NK-92 treated with Interleukin-12 subunit alpha and Interleukin-12 subunit beta, amount 100 ng/mL, for 24 hours (cell line): ENCODE data around the gene ISLR2.

Experiments used
- DNase-seq: peaks from one replicate; lab custom pipeline; 2025; lab: John Stamatoyannopoulos, UW

ISLR2 gene

DNA sequence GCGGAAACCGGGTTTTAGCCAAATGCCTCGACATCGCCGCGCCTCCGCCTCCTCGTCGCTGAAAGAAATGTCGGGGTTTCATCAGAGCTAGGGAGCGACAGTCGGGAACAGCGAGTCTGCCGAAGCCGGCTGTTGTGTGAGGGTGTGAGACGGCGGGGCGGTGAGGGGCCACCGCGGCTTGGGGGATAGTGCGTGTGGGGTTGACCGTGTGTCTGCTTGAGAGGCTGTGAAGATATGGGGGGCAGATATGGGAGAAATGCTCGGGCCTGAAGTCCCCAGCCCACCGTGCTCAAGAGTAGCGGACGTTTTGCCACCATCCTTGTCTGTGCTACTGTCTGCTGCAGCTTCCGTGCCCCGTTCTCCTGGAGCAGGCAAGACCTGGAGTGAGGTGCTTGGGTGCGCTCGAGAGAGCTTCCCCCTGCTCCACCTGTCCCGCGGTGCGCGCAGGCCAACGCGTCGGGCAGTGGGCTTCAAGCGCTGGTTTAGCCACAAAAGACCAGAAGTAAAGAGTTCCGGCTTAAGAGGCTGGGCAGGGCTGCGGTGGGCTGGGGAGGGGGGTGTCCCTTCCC lies 716 bp upstream of the ISLR2 start:
- DNase-seq, result no peak

DNA sequence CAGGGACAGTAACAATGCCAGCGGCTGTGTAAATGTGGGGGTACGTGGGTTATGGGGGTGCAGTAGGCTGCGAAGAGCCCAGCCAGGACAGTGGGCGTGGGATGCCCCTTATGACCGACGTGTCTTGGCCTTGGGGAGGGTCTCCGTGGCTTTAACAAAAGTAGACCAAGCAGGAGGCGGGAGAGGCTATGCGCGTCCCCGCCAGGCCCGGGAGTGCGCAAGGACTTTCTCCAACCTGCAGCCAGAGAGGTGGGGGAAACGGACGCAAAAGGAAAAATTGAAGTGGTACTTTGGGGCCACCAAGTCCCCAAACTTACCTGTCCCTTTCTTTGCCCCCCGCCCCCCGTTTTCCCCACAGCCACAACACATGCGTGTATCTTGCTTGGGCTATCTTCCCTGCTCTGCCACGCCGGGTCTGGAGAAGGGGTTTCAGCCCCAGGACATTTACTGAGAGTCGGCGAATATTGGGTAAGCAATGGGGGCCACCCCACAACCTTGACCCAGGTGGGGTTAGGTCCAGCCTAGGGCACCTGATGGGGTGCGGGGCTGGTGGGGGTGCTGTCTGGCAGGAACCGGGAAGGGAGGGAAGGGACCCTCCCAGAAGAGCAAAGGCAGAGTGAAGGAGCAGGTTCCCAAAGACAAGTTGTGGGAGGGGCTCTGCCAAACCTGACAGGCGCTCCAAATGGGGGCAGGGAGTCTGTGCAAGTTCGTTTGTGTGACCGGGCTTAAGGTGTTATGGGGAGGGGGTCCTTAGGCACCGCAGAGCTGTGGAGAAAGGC lies 652 bp downstream of the ISLR2 start:
- DNase-seq, result no peak

DNA sequence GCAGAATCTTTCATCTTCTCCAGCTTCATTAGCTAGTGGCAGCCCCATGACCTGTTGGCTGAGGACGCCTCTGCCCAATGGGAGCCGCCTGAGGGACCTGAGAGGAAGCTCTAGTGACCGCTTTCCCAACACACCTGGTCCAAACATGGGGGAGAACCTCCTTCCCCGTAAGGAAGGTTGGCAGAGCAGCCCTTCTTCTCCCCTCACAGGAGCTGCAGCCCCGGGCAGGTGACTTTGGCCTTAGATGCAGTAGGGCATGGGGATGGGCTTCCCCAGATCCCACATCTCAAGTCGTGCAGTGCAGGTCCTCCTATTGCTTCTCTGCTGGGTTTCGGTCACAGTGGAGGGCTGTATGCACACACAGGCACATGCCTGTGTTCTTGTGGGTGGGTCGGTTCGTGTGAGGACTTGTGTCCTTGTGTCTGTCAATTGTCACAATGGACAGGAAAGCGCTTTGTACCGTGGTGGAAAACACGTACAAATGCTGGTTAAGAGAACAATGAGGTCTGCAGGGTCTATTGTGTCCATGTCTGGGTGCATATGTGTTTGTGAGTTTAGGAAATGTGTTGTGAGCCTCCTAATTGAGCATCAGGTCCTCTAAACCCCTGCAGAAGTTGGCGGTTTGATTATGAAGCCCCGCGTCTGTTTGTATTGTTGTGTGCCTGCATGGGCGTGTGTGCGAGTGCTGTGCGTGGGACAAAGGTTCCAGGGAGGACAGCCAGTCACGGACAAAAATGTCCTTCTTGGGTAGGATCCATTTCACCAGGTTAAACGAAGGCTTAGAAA lies 1.4 kb downstream of the ISLR2 start:
- no peak for DNase-seq

GRCh38 chr15:74132681-74133651 lies 2.6 kb downstream of the ISLR2 start:
- DNase-seq, result no peak

DNA sequence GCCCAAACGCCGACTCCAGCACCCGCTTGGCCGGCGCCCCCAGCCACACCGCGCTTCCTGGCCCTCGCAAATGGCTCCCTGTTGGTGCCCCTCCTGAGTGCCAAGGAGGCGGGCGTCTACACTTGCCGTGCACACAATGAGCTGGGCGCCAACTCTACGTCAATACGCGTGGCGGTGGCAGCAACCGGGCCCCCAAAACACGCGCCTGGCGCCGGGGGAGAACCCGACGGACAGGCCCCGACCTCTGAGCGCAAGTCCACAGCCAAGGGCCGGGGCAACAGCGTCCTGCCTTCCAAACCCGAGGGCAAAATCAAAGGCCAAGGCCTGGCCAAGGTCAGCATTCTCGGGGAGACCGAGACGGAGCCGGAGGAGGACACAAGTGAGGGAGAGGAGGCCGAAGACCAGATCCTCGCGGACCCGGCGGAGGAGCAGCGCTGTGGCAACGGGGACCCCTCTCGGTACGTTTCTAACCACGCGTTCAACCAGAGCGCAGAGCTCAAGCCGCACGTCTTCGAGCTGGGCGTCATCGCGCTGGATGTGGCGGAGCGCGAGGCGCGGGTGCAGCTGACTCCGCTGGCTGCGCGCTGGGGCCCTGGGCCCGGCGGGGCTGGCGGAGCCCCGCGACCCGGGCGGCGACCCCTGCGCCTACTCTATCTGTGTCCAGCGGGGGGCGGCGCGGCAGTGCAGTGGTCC lies 3.5 kb downstream of the ISLR2 start:
- no peak for DNase-seq

DNA sequence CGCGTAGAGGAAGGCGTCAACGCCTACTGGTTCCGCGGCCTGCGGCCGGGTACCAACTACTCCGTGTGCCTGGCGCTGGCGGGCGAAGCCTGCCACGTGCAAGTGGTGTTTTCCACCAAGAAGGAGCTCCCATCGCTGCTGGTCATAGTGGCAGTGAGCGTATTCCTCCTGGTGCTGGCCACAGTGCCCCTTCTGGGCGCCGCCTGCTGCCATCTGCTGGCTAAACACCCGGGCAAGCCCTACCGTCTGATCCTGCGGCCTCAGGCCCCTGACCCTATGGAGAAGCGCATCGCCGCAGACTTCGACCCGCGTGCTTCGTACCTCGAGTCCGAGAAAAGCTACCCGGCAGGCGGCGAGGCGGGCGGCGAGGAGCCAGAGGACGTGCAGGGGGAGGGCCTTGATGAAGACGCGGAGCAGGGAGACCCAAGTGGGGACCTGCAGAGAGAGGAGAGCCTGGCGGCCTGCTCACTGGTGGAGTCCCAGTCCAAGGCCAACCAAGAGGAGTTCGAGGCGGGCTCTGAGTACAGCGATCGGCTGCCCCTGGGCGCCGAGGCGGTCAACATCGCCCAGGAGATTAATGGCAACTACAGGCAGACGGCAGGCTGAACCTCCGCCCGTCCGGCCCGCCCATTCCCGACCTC lies 4.1 kb downstream of the ISLR2 start:
- DNase-seq, result no peak

- DNase-seq, result no peak
Measured at GRCh38 chr15:74135041-74135565, 4.7 kb downstream of the ISLR2 start.

GRCh38 chr15:74136540-74136813 lies 6.1 kb downstream of the ISLR2 start:
- no peak for DNase-seq

DNA sequence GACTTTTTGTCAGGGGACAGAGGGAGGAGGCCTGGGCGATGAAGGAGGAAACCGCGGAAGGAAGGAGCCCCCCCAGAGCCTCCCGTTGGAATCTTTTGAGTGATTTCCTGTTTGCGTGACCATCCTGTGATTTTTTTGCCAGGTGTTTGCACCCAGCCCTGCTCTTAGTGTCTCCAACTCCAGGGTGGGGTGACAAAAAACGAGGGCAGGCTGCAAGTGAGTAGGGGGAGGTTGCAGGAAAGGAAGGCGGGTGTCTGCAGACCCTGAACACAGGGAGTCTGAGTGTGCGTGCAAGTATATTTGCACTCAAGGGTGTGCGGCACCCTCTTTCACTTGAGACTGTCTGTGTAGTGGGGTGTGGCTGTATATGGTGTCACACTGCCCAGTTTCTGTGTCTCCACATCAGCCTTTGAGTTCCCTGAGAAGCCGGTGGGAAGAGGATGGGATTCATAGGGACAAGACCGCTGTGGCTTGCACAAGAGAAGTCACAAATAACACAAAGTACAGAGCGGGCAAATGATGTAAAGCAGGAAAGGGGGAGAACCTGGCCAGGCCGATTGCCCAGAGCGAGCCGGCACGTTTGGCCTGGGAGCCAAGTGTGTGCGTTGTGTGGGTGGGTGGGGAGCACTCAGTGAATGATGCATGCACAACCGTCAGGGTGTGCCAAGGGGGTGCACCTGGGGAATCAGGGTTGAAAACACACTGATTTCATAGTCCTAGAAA lies 6.6 kb downstream of the ISLR2 start:
- DNase-seq, result no peak

DNA sequence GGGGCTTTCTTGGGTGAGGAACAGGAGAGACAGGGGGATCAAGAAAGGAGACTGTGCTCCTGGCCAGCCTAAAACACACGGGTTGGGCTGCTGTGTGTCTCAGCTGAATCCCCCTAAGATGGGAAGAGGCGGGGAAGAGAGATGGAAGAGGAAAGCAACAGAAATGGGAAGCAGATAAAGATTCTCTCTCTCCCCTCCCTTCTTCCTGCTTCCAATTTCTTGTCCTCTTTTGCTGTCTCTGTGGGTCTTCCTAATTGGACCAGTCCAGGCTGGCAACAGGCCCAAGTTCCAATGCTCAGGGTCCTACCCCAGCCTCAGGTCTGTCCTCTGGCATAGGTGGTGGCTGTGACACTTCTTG lies 7.1 kb downstream of the ISLR2 start:
- no peak for DNase-seq

DNA sequence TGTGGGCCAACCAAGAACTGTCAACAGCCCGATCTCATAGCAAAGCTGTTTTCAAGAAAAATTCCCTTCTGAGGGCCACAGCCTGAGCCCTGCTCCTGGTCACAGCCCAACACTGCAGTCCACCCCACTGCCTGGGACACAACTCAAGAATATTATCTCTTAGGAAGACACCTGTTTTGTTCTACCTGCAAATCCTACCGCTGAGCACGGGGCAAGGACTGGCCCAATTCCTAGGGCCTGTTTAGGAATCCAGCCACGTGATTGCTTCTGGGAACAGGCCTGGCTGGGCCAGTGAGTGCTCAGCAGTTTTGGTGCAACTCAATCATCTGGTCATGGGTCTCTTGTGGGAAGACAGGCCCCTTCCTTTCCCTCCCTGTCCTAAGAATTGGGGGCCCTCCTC lies 8.3 kb downstream of the ISLR2 start:
- no peak for DNase-seq

GRCh38 chr15:74141591-74141990 lies 11.2 kb downstream of the ISLR2 start:
- DNase-seq, result no peak

- DNase-seq, result no peak
Measured at GRCh38 chr15:74144153-74144775, 13.9 kb downstream of the ISLR2 start.

GRCh38 chr15:74146277-74146800 lies 16.0 kb downstream of the ISLR2 start:
- DNase-seq, result no peak

GRCh38 chr15:74147051-74147450 lies 16.7 kb downstream of the ISLR2 start:
- no peak for DNase-seq

GRCh38 chr15:74155766-74156417 lies 25.5 kb downstream of the ISLR2 start:
- no peak for DNase-seq

DNA sequence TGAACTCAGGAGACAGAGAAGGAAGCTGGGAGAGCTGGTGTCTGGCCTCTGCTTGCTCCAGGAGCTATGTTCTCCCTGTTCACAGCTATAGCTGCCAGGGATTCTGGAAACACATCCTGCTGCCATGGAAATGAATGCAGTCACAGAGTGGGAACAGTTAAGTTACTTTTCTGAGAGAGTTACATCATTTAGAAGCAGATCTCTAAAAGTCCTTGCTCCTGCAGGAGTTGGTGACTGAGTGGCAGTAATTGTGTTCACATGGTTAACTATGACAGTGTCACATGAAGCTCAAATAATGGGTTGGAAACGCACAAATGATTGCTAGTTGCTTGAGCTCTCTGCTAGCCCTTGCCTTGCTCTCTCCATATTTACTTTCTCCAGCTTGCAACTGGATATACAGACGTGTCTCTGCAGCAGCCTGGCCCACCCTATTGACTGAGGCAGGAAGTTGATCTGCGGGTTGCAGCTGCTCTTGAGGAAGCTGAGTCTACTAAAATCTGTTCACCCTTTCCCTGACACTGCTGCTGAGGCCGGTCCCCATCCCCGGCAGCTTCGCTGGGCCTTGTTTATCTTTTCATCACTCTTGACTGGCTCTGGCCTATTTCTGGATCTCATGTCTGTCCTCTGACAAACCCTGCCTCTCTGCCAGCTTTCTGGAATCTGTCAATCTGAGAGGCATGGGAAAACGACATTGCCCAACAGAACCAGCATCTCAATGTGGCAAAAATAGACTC lies 26.5 kb downstream of the ISLR2 start:
- DNase-seq, result no peak
